DMS53 treated with DMSO at 0.1 percent for 48 hours (cell line): Measurements from ENCODE around the gene PLCD3.

ENCODE experiments used
- DNase-seq: peaks from one replicate; lab custom pipeline; 2025; ENCODE audit not compliant: unreplicated experiment; lab: John Stamatoyannopoulos, UW

PLCD3 gene

DNA sequence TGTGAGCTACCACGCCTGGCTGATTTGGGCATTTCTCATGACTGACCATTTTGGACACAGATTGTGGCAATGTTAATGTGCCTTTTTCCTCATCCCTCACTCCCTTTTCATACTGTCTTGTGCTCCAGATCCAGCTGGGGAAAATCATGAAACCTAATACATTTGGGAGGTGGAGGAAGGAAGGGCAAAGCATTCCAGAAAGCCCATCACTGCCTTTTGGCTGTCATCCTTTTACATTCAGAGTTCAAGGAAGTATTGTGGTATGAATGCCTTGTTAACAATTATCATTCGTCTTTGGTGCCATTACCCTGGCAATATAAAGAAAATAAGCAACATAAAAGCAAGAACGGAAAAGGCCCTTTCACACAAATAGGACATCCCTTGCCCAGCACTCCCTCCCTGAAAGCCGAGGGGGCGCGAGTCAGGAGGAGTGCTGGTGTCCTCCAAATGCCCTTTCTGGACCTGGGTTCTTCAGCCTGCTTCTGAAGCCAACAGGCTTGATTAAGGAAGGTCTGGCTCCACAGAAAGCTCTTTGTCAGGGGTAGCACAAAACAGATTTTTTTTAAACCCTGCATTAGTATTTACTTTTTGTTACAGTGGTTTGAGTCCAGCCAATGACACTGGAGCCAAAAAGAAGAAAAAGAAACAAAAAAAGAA lies 51.1 kb downstream of the PLCD3 start:
- no peak for DNase-seq

DNA sequence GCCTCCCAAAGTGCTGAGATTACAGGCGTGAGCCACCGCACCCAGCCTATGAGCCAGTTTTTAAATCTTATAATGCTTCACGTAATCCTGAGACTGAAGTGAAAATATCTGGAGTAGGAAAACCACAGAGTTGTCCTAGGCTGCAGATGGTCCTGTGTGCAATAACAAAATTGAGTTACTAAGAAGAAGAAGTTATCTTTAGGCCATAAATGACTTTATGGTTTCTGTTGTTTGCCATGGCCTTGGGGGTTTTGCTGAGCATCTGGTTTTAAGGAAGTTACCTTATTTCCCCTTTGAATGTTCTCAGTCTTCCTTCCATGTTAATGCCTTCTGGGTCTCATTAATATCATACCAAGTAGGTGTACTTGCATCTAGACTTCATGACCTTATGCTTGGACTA lies 54.7 kb downstream of the PLCD3 start:
- no peak for DNase-seq

DNA sequence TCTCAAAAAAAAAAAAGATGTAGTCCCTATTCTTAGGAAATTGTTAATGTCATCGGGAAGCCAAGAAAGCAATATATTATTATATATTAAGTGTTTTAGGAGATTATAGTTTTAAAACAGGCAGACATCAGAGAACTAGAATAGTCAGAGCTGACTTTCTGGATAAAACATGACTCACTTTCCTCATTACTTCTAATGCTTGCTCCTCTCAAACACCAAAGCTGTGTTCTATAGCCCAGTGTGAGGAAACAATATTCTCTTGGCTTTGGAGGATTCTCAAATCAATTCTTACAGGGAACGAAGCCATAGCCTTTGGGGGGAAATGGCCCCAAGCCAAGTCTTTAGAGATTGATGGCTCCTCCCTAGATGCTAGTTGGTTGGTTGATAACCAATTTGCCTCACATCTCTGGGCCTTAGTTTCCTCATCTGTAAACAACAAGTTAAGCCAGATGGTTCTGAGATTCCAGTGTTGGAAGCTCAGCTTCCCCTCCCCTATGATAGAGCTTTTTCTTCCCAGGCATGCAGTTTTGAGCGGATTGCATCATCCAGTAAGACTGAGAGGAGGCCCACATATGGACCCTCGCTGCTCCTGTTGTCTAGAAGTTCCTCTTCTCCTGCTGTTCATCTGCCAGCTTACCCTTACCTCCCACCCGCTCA lies 58.8 kb downstream of the PLCD3 start:
- no peak for DNase-seq

- no peak for DNase-seq
Observed at GRCh38 chr17:45070809-45071208, 61.5 kb downstream of the PLCD3 start.

GRCh38 chr17:45070001-45070400 lies 62.3 kb downstream of the PLCD3 start:
- no peak for DNase-seq

DNA sequence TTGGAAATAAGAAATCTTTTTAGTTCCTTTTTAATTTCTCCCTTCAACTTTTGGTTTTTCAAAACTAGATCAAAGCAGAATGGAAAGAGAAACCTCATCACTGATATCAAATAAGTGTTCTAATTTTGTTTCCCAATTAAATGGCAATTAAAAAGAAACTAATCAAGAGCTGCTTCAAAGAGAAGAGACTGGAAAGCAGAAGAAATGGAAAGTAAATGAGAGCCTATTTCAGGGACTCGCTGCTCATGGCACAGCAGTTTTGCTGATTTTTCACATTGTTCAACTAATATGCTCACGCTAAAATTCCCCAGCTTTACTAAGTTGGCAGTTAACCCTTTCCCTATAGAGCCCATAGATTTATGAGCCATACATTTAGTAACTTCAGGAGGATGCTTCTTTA lies 64.7 kb downstream of the PLCD3 start:
- no peak for DNase-seq

- DNase-seq: no peak
Observed at GRCh38 chr17:45063198-45063597, 69.1 kb downstream of the PLCD3 start.

- no peak for DNase-seq
Observed at GRCh38 chr17:45061606-45062205, 70.6 kb downstream of the PLCD3 start.

DNA sequence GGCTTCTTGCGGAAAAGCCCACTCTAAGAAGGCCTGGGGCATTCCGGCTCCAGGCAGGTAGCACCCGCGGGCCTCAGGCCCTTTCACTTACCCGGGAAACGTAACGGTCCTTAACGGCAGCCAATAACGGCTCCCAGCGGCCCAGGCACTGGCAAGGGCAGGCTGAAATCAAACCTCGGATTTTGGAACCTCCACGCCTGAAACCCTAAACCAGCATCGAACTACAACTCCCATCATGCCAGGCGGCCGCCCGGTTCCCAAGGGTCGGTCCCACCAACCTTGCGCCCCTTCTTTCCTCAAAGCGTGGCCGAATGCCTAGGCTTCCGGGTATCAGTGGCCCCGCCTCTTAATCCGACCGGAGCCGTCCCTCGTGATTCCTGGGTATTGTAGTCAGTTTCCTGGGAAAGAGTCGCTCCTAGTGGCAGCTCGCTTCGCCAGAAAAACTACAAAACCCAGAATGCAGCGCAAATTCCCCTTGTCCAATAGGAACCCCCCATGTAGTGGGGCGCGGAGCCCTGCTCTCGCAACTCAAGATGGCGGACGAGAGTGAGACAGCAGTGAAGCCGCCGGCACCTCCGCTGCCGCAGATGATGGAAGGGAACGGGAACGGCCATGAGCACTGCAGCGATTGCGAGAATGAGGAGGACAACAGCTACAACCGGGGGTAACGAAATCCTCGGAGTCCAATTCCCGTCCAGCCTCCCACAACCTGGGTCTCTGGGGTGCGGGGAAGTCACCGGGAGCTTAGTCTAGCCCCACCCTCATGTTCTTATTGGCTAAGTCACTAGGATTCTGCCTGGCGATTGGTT lies 71.3 kb downstream of the PLCD3 start, which contains the start of gene NMT1:
Gene NMT1 (plus strand): TSS at position 521 of the 809 bp plus-strand sequence. CDS start 13 bp downstream, at position 534.
- DNase-seq: peak; percentile 99

- no peak for DNase-seq
Observed at GRCh38 chr17:45060382-45060796, 71.9 kb downstream of the PLCD3 start.
